NT2/D1 (cell line): ENCODE results near the gene DIAPH3.

Experiments
- SUZ12 ChIP-seq: IDR thresholded peaks from 2 replicates; pipeline ENCODE4 v1.6.1; 2011; ENCODE audit not compliant: insufficient read length, insufficient read depth; ENCODE audit errors: extremely low read depth
- YY1 ChIP-seq: IDR thresholded peaks from 2 replicates; pipeline ENCODE4 v1.6.1; 2011; ENCODE audit not compliant: insufficient read length, insufficient read depth
- ZNF274 ChIP-seq: IDR thresholded peaks from 2 replicates; pipeline ENCODE4 v1.6.1; 2011; ENCODE audit warnings: mild to moderate bottlenecking, low read depth, low read length

GRCh38 chr13:59679254-59679653 lies 484.5 kb downstream of the DIAPH3 start:
- TF ChIP-seq YY1 (no peak), ZNF274 (no peak), SUZ12 (no peak)
